Neural cell (in vitro differentiated cells): ENCODE measurements around the gene SWI5. TPM values are rescaled to one million over a fixed set of nuclear protein-coding genes. Genes with fewer than 3 reads are reported as not detected.

ENCODE experiments used
- H2AFZ ChIP-seq: fragments of 200-600, 300-800 bp; sonication (generic), shearing (Covaris generic); 2 replicates; pipeline ENCODE4 v1.6.0; 2014; ENCODE audit warnings: low read depth, mild to moderate bottlenecking, antibody characterized with exemption, low read length, moderate library complexity
- H3F3A ChIP-seq: fragments of 200-600 bp; shearing (Covaris generic); 2 replicates; pipeline ENCODE4 v1.6.1; 2016; ENCODE audit warnings: mild to moderate bottlenecking, moderate library complexity, mixed read lengths, antibody characterized with exemption, low read length; ENCODE audit not compliant: insufficient read depth, poor library complexity, severe bottlenecking
- H3K27ac ChIP-seq: fragments of 200-600, 300-800 bp; sonication (generic), shearing (Covaris generic); 2 replicates; pipeline ENCODE4 v1.5.1; 2014; ENCODE audit warnings: mild to moderate bottlenecking, low read length, moderate library complexity
- H3K27me3 ChIP-seq: fragments of 300-800, 200-600 bp; sonication (generic), shearing (Covaris generic); 2 replicates; pipeline ENCODE4 v1.6.0; 2014; ENCODE audit warnings: mild to moderate bottlenecking, low read depth, low read length, moderate library complexity; ENCODE audit not compliant: insufficient read depth
- H3K36me3 ChIP-seq: fragments of 300-800, 200-600 bp; sonication (generic), shearing (Covaris generic); 2 replicates; pipeline ENCODE4 v1.5.1; 2014; ENCODE audit warnings: mild to moderate bottlenecking, antibody characterized with exemption, low read length, moderate library complexity; ENCODE audit not compliant: insufficient read depth
- H3K4me2 ChIP-seq: fragments of 300-800, 200-600 bp; sonication (generic), shearing (Covaris generic); 2 replicates; pipeline ENCODE4 v1.6.0; 2014; ENCODE audit warnings: mild to moderate bottlenecking, low read length
- H3K4me3 ChIP-seq: fragments of 300-800, 200-600 bp; sonication (generic), shearing (Covaris generic); 2 replicates; pipeline ENCODE4 v1.5.1; 2014; ENCODE audit warnings: mild to moderate bottlenecking, low read length, moderate library complexity
- H3K79me2 ChIP-seq: fragments of 200-600 bp; shearing (Covaris generic); replicated peaks from 2 replicates; pipeline ENCODE4 v1.6.0; 2014; ENCODE audit warnings: mild to moderate bottlenecking, low read length, moderate library complexity; ENCODE audit not compliant: insufficient read depth
- H3K9ac ChIP-seq: fragments of 300-800, 200-600 bp; sonication (generic), shearing (Covaris generic); 2 replicates; pipeline ENCODE4 v1.6.1; 2016; ENCODE audit warnings: mild to moderate bottlenecking, low read length, mixed read lengths
- H3K9me2 ChIP-seq: fragments of 200-600 bp; shearing (Covaris generic); 2 replicates; pipeline ENCODE4 v1.6.1; 2016; ENCODE audit warnings: mild to moderate bottlenecking, low read length, mixed read lengths; ENCODE audit not compliant: insufficient read depth
- H3K9me3 ChIP-seq: fragments of 200-600, 300-800 bp; sonication (generic), shearing (Covaris generic); 2 replicates; pipeline ENCODE4 v1.6.1; 2016; ENCODE audit warnings: mild to moderate bottlenecking, mixed run types, low read length, moderate library complexity, mixed read lengths
- H4K20me1 ChIP-seq: fragments of 200-600 bp; shearing (Covaris generic); 2 replicates; pipeline ENCODE4 v1.6.1; 2016; ENCODE audit warnings: mild to moderate bottlenecking, mixed run types; ENCODE audit not compliant: insufficient read depth
- EP300 ChIP-seq: fragments of 450-650 bp; conservative IDR thresholded peaks from 2 replicates; pipeline ENCODE4 v1.6.1; 2014; ENCODE audit warnings: antibody characterized with exemption, mild to moderate bottlenecking, moderate library complexity; ENCODE audit not compliant: poor library complexity, severe bottlenecking
- EZH2 ChIP-seq: fragments of 200-600, 300-800 bp; shearing (Covaris generic), sonication (generic); IDR thresholded peaks from 2 replicates; pipeline ENCODE4 v1.6.1; 2014; ENCODE audit warnings: antibody characterized with exemption, low read length, borderline replicate concordance, mild to moderate bottlenecking; ENCODE audit not compliant: insufficient read depth, poor library complexity, severe bottlenecking
- MXI1 ChIP-seq: fragments of 450-650 bp; conservative IDR thresholded peaks from 2 replicates; pipeline ENCODE4 v1.6.1; 2014; ENCODE audit warnings: antibody characterized with exemption, mild to moderate bottlenecking; ENCODE audit not compliant: poor library complexity, severe bottlenecking
- POLR2AphosphoS5 ChIP-seq: IDR thresholded peaks from 2 replicates; pipeline ENCODE4 v1.6.1; 2012
- RAD21 ChIP-seq: fragments of 450-650 bp; conservative IDR thresholded peaks from 2 replicates; pipeline ENCODE4 v1.6.1; 2014; ENCODE audit warnings: antibody characterized with exemption, mild to moderate bottlenecking, moderate library complexity
- SMC3 ChIP-seq: fragments of 450-650 bp; conservative IDR thresholded peaks from 2 replicates; pipeline ENCODE4 v1.6.1; 2014; ENCODE audit warnings: antibody characterized with exemption, mild to moderate bottlenecking, moderate library complexity; ENCODE audit not compliant: poor library complexity
- TAF1 ChIP-seq: IDR thresholded peaks from 2 replicates; pipeline ENCODE4 v1.6.1; 2012; ENCODE audit warnings: low read depth
- polyA plus RNA-seq: library from polyadenylated mRNA; depleted of rRNA; stranded (reverse); fragments of >200 nt; gene quantifications from 2 replicates; pipeline ENCODE4 v1.2.3, GENCODE V29; 2014
- TF ChIP-seq, protein P1 (sequence below): fragments of 450-650 bp; IDR thresholded peaks from 2 replicates; pipeline ENCODE4 v1.5.1; 2014; ENCODE audit warnings: antibody characterized with exemption, mild to moderate bottlenecking, moderate library complexity; ENCODE audit not compliant: poor library complexity, severe bottlenecking
- TF ChIP-seq, protein P2 (sequence below): IDR thresholded peaks from 2 replicates; pipeline ENCODE4 v1.6.1; 2012; ENCODE audit warnings: borderline replicate concordance

SWI5 gene
- polyA plus RNA-seq, 1 donor from 2014 or later: 67.1 TPM

DNA sequence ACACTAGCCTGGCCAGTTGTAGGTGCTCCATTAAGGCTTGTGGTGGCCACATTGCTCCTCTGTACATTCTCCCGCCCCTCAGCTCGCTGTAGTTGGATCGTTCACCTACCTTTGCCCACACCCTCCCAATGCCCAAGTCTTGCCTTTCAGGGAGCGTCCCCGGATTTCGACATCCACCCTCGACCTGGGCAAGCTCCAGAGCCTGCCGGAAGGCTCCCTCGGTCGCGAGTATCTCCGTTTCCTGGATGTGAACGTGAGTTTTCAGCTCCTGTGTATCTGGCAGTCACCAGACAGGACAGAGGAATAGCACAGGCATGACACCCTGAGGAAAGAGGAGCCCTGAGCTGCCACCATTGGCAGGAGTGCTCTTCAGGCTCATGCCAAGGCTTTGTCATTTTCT lies 49.6 kb downstream of the SWI5 start:
- Histone ChIP-seq H3K79me2 (peaks cover 26% of the 10 kb centered on the region), H3F3A (no peaks in the 10 kb centered on the region), H3K36me3 (no peaks in the 10 kb centered on the region), H3K4me2 (no peak overlapping the region), H3K9ac (no peak overlapping the region), H3K9me3 (no peaks in the 10 kb centered on the region), H3K9me2 (no peaks in the 10 kb centered on the region), H2AFZ (no peak overlapping the region), H3K4me3 (no peak overlapping the region), H3K27ac (no peak overlapping the region), H4K20me1 (no peaks in the 10 kb centered on the region), H3K27me3 (no peaks in the 10 kb centered on the region)
- TF ChIP-seq RAD21: no peak
- no peak for TF ChIP-seq TAF1
- TF ChIP-seq, protein P1, sequence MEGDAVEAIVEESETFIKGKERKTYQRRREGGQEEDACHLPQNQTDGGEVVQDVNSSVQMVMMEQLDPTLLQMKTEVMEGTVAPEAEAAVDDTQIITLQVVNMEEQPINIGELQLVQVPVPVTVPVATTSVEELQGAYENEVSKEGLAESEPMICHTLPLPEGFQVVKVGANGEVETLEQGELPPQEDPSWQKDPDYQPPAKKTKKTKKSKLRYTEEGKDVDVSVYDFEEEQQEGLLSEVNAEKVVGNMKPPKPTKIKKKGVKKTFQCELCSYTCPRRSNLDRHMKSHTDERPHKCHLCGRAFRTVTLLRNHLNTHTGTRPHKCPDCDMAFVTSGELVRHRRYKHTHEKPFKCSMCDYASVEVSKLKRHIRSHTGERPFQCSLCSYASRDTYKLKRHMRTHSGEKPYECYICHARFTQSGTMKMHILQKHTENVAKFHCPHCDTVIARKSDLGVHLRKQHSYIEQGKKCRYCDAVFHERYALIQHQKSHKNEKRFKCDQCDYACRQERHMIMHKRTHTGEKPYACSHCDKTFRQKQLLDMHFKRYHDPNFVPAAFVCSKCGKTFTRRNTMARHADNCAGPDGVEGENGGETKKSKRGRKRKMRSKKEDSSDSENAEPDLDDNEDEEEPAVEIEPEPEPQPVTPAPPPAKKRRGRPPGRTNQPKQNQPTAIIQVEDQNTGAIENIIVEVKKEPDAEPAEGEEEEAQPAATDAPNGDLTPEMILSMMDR: no peak
- TF ChIP-seq POLR2AphosphoS5: no peak
- TF ChIP-seq SMC3: no peak
- TF ChIP-seq EP300: no peak
- no peak for TF ChIP-seq EZH2
- TF ChIP-seq, protein P2, sequence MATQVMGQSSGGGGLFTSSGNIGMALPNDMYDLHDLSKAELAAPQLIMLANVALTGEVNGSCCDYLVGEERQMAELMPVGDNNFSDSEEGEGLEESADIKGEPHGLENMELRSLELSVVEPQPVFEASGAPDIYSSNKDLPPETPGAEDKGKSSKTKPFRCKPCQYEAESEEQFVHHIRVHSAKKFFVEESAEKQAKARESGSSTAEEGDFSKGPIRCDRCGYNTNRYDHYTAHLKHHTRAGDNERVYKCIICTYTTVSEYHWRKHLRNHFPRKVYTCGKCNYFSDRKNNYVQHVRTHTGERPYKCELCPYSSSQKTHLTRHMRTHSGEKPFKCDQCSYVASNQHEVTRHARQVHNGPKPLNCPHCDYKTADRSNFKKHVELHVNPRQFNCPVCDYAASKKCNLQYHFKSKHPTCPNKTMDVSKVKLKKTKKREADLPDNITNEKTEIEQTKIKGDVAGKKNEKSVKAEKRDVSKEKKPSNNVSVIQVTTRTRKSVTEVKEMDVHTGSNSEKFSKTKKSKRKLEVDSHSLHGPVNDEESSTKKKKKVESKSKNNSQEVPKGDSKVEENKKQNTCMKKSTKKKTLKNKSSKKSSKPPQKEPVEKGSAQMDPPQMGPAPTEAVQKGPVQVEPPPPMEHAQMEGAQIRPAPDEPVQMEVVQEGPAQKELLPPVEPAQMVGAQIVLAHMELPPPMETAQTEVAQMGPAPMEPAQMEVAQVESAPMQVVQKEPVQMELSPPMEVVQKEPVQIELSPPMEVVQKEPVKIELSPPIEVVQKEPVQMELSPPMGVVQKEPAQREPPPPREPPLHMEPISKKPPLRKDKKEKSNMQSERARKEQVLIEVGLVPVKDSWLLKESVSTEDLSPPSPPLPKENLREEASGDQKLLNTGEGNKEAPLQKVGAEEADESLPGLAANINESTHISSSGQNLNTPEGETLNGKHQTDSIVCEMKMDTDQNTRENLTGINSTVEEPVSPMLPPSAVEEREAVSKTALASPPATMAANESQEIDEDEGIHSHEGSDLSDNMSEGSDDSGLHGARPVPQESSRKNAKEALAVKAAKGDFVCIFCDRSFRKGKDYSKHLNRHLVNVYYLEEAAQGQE: no peak
- no peak for TF ChIP-seq MXI1

DNA sequence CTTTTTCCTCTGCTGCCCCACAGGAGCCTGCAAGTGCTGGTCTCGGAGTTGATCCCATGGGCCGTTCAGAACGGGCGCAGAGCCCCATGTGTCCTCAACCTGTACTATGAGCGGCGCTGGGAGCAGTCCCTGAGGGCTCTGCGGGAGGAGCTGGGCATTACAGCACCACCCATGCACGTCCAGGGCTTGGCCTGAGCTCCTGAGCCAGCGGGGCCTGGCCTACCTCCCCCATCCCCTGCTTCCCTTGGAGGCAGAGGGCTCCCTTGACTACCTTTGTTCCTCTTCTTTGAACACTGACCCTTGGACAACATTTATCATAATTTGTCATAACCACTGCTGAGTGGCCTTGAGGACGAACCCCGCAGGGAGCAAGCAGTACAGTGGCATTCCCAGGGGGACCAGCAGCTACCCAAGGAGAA lies 57.4 kb downstream of the SWI5 start:
- H3K27me3 ChIP-seq: no peaks in the 10 kb centered on the region
- no peak overlapping the region for H2AFZ ChIP-seq
- no peaks in the 10 kb centered on the region for H3K9me3 ChIP-seq
- no peaks in the 10 kb centered on the region for H3K9me2 ChIP-seq
- no peaks in the 10 kb centered on the region for H3K79me2 ChIP-seq
- H3K4me2 ChIP-seq: no peak overlapping the region
- TF ChIP-seq TAF1 (no peak), EP300 (no peak)
- no peaks in the 10 kb centered on the region for H3F3A ChIP-seq
- no peak overlapping the region for H3K27ac ChIP-seq
- H3K36me3 ChIP-seq: no peaks in the 10 kb centered on the region
- H3K9ac ChIP-seq: no peak overlapping the region
- no peak overlapping the region for H3K4me3 ChIP-seq
- no peaks in the 10 kb centered on the region for H4K20me1 ChIP-seq

DNA sequence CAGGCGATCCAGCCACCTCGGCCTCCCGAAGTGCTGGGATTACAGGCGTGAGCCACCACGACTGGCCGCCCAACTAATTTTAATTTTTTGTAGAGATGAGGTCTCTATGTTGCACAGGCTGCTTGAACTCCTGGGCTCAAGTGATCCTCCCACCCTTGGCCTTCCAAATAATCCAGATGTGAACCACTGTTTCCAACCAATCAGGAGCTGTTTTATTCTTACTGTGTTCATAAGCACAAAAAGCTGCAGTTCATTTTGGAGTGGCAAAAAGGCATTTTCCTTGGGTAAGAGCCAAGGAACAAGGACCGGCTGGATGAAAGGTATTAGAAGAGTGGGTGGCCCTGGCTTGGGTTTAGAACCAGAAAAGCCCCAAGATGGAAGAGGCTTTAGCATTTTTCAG lies 59.1 kb downstream of the SWI5 start:
- no peak overlapping the region for H3K4me3 ChIP-seq
- no peaks in the 10 kb centered on the region for H3F3A ChIP-seq
- no peaks in the 10 kb centered on the region for H3K27me3 ChIP-seq
- H2AFZ ChIP-seq: no peak overlapping the region
- H3K27ac ChIP-seq: no peak overlapping the region
- H3K9me3 ChIP-seq: no peaks in the 10 kb centered on the region
- H3K4me2 ChIP-seq: no peak overlapping the region
- H3K36me3 ChIP-seq: no peaks in the 10 kb centered on the region
- no peaks in the 10 kb centered on the region for H3K9me2 ChIP-seq
- no peaks in the 10 kb centered on the region for H3K79me2 ChIP-seq
- H4K20me1 ChIP-seq: no peaks in the 10 kb centered on the region
- no peak for TF ChIP-seq RAD21
- TF ChIP-seq EZH2: no peak
- TF ChIP-seq TAF1: no peak
- no peak for TF ChIP-seq EP300
- no peak for TF ChIP-seq SMC3
- TF ChIP-seq, protein P1: no peak
- TF ChIP-seq POLR2AphosphoS5: no peak
- TF ChIP-seq, protein P2: no peak
- H3K9ac ChIP-seq: no peak overlapping the region
